ENCODE results near the gene ATXN7L3B.

The ATXN7L3B gene

GRCh38 chr12:74537126-74537706, 419 bp upstream of the ATXN7L3B start:
- H3K4me3 ChIP-seq (replicated peaks; ENCODE audit: low read depth, low read length): peak overlapping the region; percentile 92
- TF ChIP-seq CTCF (IDR thresholded peaks at IDR 0.05; ENCODE audit: low read length, missing control alignments): peak; percentile 67
- peak; percentile 72 for DNase-seq (ENCODE audit: low read depth)

DNA sequence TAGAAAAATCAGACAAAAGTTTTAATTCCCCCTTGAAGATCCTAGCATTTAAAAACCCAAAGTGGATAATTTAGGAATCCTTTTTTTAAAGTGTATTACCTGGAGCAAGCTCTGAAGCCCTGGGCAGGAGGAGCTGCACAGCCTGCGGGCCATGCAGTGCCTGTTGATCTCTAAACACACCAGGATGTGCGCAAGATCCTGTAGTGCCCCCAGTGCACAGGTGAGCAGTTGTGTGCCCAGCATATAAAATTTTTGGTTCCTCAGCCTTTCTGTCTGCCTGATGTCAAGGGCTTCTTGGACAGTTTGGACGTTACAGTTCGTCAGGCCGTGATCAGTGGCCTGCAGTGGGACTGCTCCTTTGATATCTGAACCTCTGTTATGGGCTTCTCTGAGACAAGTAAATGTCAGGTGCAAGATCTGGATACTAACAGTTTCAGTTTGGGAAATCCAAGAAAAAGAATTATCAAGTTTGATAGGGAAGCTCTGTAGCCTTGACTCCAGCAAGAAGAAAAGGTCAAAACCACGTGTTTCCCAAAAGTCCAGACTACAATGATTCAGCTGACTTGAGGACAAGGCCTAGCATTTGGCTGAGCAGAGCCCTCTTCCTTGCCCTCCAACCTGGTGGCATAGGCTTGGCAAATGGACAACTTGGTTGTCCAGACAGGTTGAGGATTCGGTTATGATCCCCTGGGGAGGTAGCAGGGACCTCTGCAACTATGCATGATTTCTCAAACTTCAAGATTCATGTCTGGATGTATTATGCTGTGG, 1.0 kb downstream of the ATXN7L3B start:
- TF ChIP-seq CTCF (IDR thresholded peaks at IDR 0.05; ENCODE audit: low read length, missing control alignments): no peak
- H3K4me3 ChIP-seq (replicated peaks; ENCODE audit: low read depth, low read length): peak overlapping the region; percentile 92
- DNase-seq (ENCODE audit: low read depth): no peak

DNA sequence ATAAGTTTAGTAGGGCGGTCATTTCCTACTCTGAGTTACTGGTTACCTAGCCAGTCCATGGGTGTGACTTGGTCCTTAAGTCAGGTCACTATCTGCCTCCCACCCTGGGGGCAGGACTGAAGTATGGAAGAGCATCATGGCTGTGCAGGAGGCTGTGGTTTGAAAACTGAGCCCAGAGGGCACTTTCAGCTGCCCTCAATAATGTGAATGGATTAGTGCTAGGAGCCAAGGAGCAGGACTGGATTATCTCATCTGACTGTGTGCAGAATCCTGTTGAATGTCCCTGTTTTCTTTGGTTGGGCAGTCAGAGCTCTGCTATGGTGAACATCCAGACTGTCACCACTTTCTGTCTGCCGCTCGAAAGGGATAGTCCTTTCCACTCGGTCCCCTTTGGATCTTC, 1.6 kb downstream of the ATXN7L3B start:
- DNase-seq (ENCODE audit: low read depth): no peak
- peak overlapping the region; percentile 92 for H3K4me3 ChIP-seq (replicated peaks; ENCODE audit: low read depth, low read length)
- no peak for TF ChIP-seq CTCF (IDR thresholded peaks at IDR 0.05; ENCODE audit: low read length, missing control alignments)

DNA sequence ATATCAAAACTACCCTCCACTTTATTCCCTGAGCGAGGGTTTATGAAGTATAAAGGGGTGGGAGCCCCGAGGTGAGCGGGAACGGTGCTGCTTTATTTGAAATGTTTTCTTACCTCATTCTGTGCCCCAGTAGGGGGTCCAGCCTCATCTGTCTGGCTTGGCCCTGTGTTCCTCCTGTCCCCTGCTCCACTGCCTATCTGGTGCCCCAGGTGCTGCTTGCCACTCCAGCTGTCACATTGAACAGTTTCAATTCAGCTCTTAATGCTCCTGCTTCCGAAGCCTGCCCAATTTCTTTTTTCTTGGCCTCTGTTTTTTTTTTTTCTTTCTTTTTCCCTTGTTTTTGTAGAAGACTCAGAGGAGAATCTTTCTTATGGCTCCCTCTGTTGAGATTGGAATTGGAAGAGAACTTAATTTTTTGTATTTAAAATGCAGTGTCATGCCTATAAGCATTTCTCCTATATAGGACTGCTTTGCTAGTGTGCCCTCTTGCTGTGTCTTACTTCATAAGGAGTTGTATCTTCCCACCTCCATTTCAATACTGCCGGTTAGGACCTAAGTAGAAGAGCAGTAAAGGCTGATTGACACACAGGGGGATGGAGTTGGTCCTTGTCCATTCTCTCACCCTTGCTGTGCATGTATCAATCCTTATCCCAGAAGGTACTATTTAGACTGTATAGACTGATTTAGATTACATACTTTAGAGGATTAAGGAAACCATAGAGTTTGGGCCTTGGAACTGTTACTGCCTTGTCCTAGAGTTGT, 2.3 kb downstream of the ATXN7L3B start:
- H3K4me3 ChIP-seq (replicated peaks; ENCODE audit: low read depth, low read length): peak overlapping the region; percentile 92
- no peak for TF ChIP-seq CTCF (IDR thresholded peaks at IDR 0.05; ENCODE audit: low read length, missing control alignments)
- no peak for DNase-seq (ENCODE audit: low read depth)

- H3K4me3 ChIP-seq (replicated peaks; ENCODE audit: low read depth, low read length): no peak overlapping the region
- no peak for DNase-seq (ENCODE audit: low read depth)
- TF ChIP-seq CTCF (IDR thresholded peaks at IDR 0.05; ENCODE audit: low read length, missing control alignments): no peak
These were observed 3.4 kb downstream of the ATXN7L3B start for GRCh38 chr12:74541074-74541473.

- H3K4me3 ChIP-seq (replicated peaks; ENCODE audit: low read depth, low read length): no peak overlapping the region
- no peak for TF ChIP-seq CTCF (IDR thresholded peaks at IDR 0.05; ENCODE audit: low read length, missing control alignments)
- DNase-seq (ENCODE audit: low read depth): no peak
These were observed 9.6 kb downstream of the ATXN7L3B start for GRCh38 chr12:74547249-74547648.
